ENCODE measurements around the gene SLC35A5. TPM values are rescaled to one million over a fixed set of nuclear protein-coding genes. Genes with fewer than 3 reads are reported as not detected.

SLC35A5 gene
- total RNA-seq, 1 experiment from 2014 or later = 20.4 TPM

- Histone ChIP-seq H3K27ac (ENCODE audit: low read depth, low read length, poor library complexity, severe bottlenecking) (no peak overlapping the region), H3K36me3 (ENCODE audit: insufficient read depth, low read length, poor library complexity, severe bottlenecking) (no peaks in the 10 kb centered on the region), H3K4me1 (ENCODE audit: insufficient read depth, low read length, poor library complexity, severe bottlenecking) (peaks cover 8% of the 10 kb centered on the region), H3K4me3 (ENCODE audit: low read depth, low read length, poor library complexity, severe bottlenecking) (no peak overlapping the region), H3K9me3 (ENCODE audit: low read depth, low read length, poor library complexity, severe bottlenecking) (no peaks in the 10 kb centered on the region), H3K27me3 (replicated peaks; ENCODE audit: insufficient read depth, low read depth, low read length, poor library complexity) (no peaks in the 10 kb centered on the region)
- DNase-seq (ENCODE audit: low spot score) = no peak
- no peak for TF ChIP-seq CTCF (conservative IDR thresholded peaks at IDR 0.05; ENCODE audit: low read depth, low read length)
- TF ChIP-seq EZH2 (IDR thresholded peaks at IDR 0.05; ENCODE audit: borderline replicate concordance, low read depth, low read length, poor library complexity, severe bottlenecking) = no peak
- BruUV-seq (replicated peaks) = no TSS peak
- POLR2A ChIA-PET (ENCODE audit: low non-redundant PET) = no interaction called here
- intact Hi-C loops (cut with micrococcal nuclease; ENCODE audit: unreplicated experiment) = no loop called here
- CTCF ChIA-PET = no interaction called here
These were observed 50.1 kb downstream of the SLC35A5 start for GRCh38 chr3:112611752-112612515.

- ChIA-PET CTCF (no interaction called here), POLR2A (ENCODE audit: low non-redundant PET) (no interaction called here)
- Histone ChIP-seq H3K4me3 (ENCODE audit: low read depth, low read length, poor library complexity, severe bottlenecking) (no peak overlapping the region), H3K36me3 (ENCODE audit: insufficient read depth, low read length, poor library complexity, severe bottlenecking) (no peaks in the 10 kb centered on the region), H3K27ac (ENCODE audit: low read depth, low read length, poor library complexity, severe bottlenecking) (no peak overlapping the region), H3K4me1 (ENCODE audit: insufficient read depth, low read length, poor library complexity, severe bottlenecking) (peaks cover 8% of the 10 kb centered on the region), H3K9me3 (ENCODE audit: low read depth, low read length, poor library complexity, severe bottlenecking) (no peaks in the 10 kb centered on the region), H3K27me3 (replicated peaks; ENCODE audit: insufficient read depth, low read depth, low read length, poor library complexity) (no peaks in the 10 kb centered on the region)
- intact Hi-C loops (cut with micrococcal nuclease; ENCODE audit: unreplicated experiment) = no loop called here
- no TSS peak for BruUV-seq (replicated peaks)
- peak; percentile 43 for DNase-seq (ENCODE audit: low spot score)
- TF ChIP-seq CTCF (conservative IDR thresholded peaks at IDR 0.05; ENCODE audit: low read depth, low read length) = no peak
- TF ChIP-seq EZH2 (IDR thresholded peaks at IDR 0.05; ENCODE audit: borderline replicate concordance, low read depth, low read length, poor library complexity, severe bottlenecking) = no peak
These were observed 54.3 kb downstream of the SLC35A5 start for GRCh38 chr3:112615989-112616731.

- no peak overlapping the region for H3K27ac ChIP-seq (ENCODE audit: low read depth, low read length, poor library complexity, severe bottlenecking)
- no peaks in the 10 kb centered on the region for H3K36me3 ChIP-seq (ENCODE audit: insufficient read depth, low read length, poor library complexity, severe bottlenecking)
- H3K9me3 ChIP-seq (ENCODE audit: low read depth, low read length, poor library complexity, severe bottlenecking) = no peaks in the 10 kb centered on the region
- no peak for TF ChIP-seq CTCF (conservative IDR thresholded peaks at IDR 0.05; ENCODE audit: low read depth, low read length)
- TF ChIP-seq EZH2 (IDR thresholded peaks at IDR 0.05; ENCODE audit: borderline replicate concordance, low read depth, low read length, poor library complexity, severe bottlenecking) = no peak
- DNase-seq (ENCODE audit: low spot score) = no peak
- H3K27me3 ChIP-seq (replicated peaks; ENCODE audit: insufficient read depth, low read depth, low read length, poor library complexity) = no peaks in the 10 kb centered on the region
- no TSS peak for BruUV-seq (replicated peaks)
- intact Hi-C loops (cut with micrococcal nuclease; ENCODE audit: unreplicated experiment) = no loop called here
- peaks cover 8% of the 10 kb centered on the region for H3K4me1 ChIP-seq (ENCODE audit: insufficient read depth, low read length, poor library complexity, severe bottlenecking)
- ChIA-PET CTCF (no interaction called here), POLR2A (ENCODE audit: low non-redundant PET) (no interaction called here)
- no peak overlapping the region for H3K4me3 ChIP-seq (ENCODE audit: low read depth, low read length, poor library complexity, severe bottlenecking)
These were observed 55.4 kb downstream of the SLC35A5 start for GRCh38 chr3:112617285-112617684.
